HTERT RPE-1 (cell line): Measurements from ENCODE around the gene MPPE1.

ENCODE experiments used
- in situ Hi-C: fragments of 300-500 bp; cut with MboI; formaldehyde crosslinking; loops from 4 replicates; pipeline ENCODE4 v1.14.3; 2020; ENCODE audit warnings: low sequenced_read_pairs

The MPPE1 gene

GRCh38 chr18:11885278-11885947 lies 22.7 kb downstream of the MPPE1 start:
- in situ Hi-C loops = no loop called here

DNA sequence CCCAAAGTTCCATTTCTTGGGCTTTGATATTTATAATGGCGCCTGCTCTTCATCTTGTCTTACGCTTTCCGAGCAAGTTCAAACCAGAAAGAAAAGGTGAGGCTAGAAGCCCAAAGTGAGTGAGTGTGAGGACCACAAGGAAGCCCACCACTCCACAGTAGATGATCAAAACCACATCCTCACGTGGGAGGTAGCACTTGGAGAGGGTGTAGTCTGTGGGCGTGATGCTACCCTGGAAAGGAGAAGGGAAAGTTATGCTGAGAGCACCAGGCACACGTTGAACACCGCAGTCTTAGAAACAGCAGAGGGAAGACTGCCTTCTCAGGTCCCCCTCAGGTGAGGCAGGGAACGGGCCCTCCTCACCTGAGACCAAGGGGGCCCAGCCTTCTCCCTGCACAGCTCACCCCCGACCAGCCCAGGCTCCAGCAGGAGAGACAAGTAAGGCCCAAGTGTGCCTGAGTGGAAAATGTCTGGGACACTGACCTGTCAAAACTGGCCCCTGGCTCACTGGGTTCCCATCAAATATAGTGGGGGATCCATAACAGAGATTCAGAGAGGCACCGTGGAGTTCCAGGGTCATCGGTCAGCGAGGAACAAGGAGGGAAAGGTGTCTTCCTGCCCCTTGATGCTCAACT lies 23.6 kb downstream of the MPPE1 start:
- in situ Hi-C loops = no loop called here

DNA sequence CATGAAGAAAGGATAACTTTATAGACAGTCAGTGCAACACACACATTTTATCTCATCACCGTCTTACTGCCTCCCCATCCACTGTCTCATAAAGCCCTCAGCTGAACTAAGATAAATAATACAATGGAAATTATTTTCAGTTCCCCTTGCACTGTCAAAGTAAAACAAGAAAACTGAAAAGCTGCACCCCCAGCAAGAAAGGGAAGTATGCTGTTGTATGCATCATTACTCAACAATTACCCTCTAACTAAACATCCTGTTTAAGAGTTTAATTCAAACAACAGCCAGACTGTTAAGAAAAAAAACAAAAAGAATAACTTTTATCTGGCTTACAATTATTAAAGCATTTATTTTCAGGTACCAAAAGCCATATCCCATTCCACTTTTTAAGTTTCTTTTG lies 25.0 kb downstream of the MPPE1 start:
- in situ Hi-C loops = no loop called here

- in situ Hi-C loops = no loop called here
Observed at GRCh38 chr18:11882636-11883035, 25.5 kb downstream of the MPPE1 start.

GRCh38 chr18:11880586-11881304 lies 27.4 kb downstream of the MPPE1 start:
- in situ Hi-C loops = no loop called here

DNA sequence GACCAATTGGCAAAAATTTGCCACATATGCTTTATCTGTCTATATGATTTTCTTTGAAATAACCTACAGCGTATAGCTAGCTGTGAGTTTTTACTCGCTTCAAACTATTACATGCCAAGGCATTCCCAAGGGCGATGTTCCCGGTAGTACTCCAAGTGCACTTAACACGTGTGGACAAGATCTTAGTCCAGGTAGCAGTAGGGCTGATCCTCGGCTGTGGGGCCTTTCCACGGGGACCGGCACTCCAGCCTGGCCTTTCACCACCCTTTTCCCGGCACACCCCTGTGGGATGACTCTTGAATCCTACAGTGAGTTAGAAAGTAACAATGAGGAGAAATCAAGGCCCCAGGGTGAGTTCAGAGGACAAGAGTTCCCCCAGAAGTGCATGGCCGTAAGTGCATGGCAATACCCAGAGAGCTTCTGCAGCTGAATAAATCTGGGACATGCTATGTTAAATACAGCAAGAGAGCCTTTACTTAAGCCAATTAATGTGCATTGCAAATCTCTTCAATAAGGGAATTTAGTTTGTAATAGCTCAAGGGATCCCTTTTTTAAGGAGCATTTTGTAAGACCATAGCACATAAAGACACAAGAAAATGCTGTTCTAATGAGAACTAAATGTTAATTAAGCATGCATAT lies 30.5 kb downstream of the MPPE1 start:
- in situ Hi-C loops = no loop called here

DNA sequence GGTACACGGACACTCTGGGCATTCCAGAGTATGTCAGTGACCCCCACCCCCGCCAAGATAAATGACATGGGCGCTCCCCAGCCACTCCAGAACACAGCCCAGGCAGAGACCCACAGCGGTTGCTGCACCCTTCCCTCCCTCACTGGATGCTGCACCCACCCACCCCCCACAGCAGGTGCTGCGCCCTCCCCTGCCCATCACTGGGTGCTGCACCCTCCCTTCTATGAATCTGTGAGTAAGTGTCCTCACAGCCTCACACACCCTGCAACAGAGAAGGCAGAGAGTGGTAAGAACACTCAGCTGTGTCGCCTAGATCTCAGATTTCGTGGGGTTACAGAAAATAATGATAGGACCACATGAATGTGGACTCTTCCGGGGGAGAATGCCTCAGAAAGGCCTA lies 33.4 kb downstream of the MPPE1 start:
- in situ Hi-C loops = no loop called here

DNA sequence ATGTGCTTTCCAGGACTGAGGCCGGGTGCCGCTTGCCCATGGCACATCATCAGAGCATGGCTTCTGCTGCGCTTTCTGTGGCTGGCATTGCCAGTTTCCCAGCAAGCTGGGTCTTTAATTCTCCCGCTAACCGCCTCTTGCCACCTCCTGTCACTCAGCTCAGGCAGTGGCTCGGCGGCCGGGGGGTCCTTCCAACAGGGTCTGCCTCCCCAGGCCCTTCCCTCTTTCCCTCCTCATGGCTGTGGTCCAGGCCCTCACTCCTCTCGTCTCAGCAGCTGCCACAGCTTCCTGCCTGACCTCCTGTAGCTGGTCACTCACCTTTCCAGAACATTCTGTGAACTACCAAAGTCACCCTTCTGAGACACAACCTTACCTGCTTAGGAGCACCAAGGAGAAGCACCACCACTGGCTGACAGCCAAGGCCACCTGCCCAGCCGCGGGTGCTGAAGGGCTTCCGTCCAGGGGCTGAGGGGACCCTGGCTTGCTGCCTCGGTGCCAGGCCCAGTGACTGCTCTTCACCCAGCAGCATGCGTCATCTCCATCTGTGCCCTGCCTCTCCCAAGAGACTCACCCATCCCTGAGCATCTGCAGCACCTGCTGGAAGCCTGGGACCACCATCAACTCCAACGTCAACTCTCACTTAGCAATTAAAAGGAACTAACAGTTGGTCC lies 34.3 kb downstream of the MPPE1 start:
- in situ Hi-C loops = no loop called here

DNA sequence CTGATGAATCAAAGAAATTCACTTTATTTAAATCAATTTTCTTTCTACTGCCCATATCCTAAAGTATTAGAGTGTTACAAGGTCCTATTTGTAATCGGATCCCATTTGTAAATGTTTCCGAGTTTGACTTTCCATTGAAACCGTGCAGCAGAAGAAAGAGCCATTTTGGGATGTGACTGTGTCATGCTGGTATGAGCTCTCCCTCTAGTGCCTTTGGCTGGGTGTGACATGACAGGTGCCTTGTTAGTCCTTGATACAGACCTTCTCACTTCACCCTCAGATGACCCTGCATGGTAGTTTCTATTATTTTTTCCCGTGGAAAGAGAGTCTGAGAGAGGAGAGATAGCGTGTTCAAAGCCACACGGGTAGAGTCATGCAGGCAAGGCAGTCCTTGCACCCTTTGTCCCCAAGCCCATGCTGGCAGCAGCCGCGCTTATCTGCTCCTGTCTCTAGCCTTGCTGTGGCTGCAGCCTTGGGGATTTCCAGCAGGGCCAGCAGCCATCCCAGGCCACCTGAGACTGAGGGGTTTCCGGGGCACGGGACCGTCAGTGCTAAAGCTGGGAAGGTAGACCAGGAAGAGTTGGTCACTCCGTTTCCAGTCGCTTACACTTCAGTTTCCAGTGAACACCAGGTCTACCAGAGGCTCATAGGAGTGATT lies 35.5 kb downstream of the MPPE1 start:
- in situ Hi-C loops = no loop called here

GRCh38 chr18:11871501-11871900 lies 36.6 kb downstream of the MPPE1 start:
- in situ Hi-C loops = no loop called here

- in situ Hi-C loops = no loop called here
Observed at GRCh38 chr18:11868230-11868629, 39.9 kb downstream of the MPPE1 start.

GRCh38 chr18:11866764-11867163 lies 41.4 kb downstream of the MPPE1 start:
- in situ Hi-C loops = no loop called here

DNA sequence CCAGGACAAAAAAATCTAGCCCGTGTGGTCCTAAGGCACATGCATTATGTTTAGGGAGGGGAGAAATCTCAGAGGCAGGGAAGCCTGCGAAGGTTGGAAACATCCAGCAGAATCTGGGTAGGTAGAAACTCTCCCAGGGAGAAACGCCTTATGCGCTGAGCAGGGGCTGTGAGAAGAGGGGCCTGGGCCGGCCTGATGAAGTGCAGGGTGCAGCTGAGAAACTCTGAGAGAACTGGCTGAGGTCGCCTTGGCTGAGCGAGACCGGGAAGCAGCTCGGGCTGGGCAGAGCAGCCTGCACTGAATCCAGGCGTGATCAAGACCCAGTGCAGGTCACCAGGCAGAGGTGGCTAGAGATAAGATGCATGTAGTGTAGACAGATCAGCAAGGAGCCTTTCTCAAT lies 41.8 kb downstream of the MPPE1 start:
- in situ Hi-C loops = no loop called here

GRCh38 chr18:11865071-11865470 lies 43.0 kb downstream of the MPPE1 start:
- in situ Hi-C loops = no loop called here

DNA sequence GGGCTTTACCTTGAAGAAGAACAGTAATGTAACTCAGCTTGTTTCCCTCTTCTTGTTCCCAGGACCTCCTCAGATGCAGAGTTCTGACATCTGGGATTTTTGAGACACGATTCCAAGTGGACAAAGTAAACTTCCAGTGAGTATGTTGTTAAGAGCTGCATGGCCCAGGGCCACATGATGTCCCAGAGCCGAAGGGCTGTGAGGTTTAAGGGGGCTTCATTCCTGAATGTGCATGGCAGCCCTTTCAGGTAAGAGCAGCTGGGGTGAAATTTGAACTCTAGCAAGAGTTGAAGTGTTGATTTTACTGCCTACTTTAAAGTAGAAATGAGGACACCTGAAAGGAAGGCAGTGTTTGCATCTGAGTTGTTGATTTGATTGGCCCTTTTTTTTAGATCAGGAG lies 43.6 kb downstream of the MPPE1 start:
- in situ Hi-C loops = no loop called here

DNA sequence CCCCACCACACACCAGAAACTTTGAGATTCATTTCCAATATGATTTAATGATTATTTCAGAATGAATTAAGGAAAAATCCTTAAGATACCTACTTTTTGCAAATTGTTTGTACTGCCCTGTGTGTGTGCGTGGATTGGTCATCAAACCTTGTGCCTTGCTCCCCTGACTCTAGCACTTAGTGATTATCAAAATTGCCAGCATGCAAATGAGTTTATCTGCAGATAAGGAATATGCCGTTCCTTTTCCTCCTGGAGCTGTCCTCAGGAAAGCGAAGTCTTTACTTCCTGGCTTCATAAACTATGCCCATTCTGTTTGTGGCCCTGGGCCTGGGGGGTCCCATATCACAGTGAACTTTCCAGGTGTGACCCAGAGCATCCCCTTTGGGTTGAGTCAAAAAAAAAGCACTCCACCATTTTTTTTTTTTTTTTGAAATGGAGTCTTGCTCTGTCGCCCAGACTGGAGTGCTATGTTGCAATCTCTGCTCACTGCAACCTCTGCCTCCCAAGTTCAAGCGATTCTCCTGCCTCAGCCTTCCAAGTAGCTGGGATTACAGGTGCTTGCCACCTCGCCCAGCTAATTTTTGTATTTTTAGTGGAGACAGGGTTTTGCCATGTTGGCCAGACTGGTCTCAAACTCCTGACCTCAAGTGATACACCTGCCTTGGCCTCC lies 45.5 kb downstream of the MPPE1 start:
- in situ Hi-C loops = no loop called here

- in situ Hi-C loops = no loop called here
Observed at GRCh38 chr18:11861583-11862288, 46.4 kb downstream of the MPPE1 start.

GRCh38 chr18:11860594-11861450 lies 47.3 kb downstream of the MPPE1 start:
- in situ Hi-C loops = no loop called here
